Transverse colon (tissue), 4 donors: ENCODE measurements around the gene TMTC1. TPM values are rescaled to one million over a fixed set of nuclear protein-coding genes. Genes with fewer than 3 reads are reported as not detected.

Experiments
- DNase-seq: peaks from one replicate; pipeline ENCODE4 v3.0.0-alpha.2; 2019
- H3K27ac ChIP-seq, 4 donors: fragments of 200-600 bp; sonication (generic); 2 replicates each; pipeline ENCODE4 v1.5.1; 2016 to 2018; ENCODE audit warnings: inconsistent platforms in 4 of 4
- H3K27me3 ChIP-seq: fragments of 200-600 bp; sonication (generic); 2 replicates; pipeline ENCODE4 v1.5.1; 2017; ENCODE audit warnings: inconsistent platforms
- H3K36me3 ChIP-seq, 4 donors: fragments of 200-600 bp; sonication (generic); 2 replicates each; pipeline ENCODE4 v1.5.1; 2017 to 2019; ENCODE audit warnings: inconsistent platforms in 4 of 4
- H3K4me1 ChIP-seq, 4 donors: fragments of 200-600 bp; sonication (generic); 2 replicates each; pipeline ENCODE4 v1.5.1; 2017 to 2020; ENCODE audit warnings: inconsistent platforms in 4 of 4
- H3K4me3 ChIP-seq, 4 donors: fragments of 200-600 bp; sonication (generic); 1 replicate in 1 of 4; 2 replicates in 3 of 4; pipeline versions ENCODE4 v1.5.1 to v1.6.1; 2017 to 2019; ENCODE audit warnings: inconsistent platforms in 4 of 4
- H3K9me3 ChIP-seq, 2 donors: fragments of 200-600 bp; sonication (generic); 2 replicates each; pipeline ENCODE4 v1.5.1; 2017 to 2019; ENCODE audit warnings: inconsistent platforms in 2 of 2
- EP300 ChIP-seq: sonication (generic); formaldehyde crosslinking; IDR thresholded peaks from one replicate; pipeline ENCODE4 v1.6.1; 2017; ENCODE audit warnings: antibody characterized with exemption, low read depth
- POLR2A ChIP-seq: fragments of 450-650 bp; IDR thresholded peaks from one replicate; pipeline ENCODE4 v1.6.1; 2016; ENCODE audit warnings: antibody characterized with exemption, mild to moderate bottlenecking, moderate library complexity
- POLR2AphosphoS5 ChIP-seq, 3 donors: sonication (generic); formaldehyde crosslinking; IDR thresholded peaks; one replicate each; pipeline ENCODE4 v1.6.1; 2016; ENCODE audit warnings: antibody characterized with exemption in 3 of 3
- WGBS, 2 donors: methylation state at CpG; one replicate each; pipeline ENCODE4 v1.1.5; 2018; ENCODE audit warnings: low coverage in 1 of 2; 5-methylcytosine and 5-hydroxymethylcytosine counted together
- in situ Hi-C, 4 donors: fragments of 200-750 bp; cut with MboI; loops; one replicate each; pipeline versions ENCODE4 v1.15.0 to v1.15.1; 2017; ENCODE audit warnings: low sequenced_read_pairs in 3 of 4, low pct_ligation_motif_present in 1 of 4, low pct_unique_long_range_greater_than_20kb in 1 of 4
- intact Hi-C: fragments of 100-400 bp; cut with DNase I; formaldehyde crosslinking; loops from one replicate; pipeline ENCODE4 v1.15.1; 2023; ENCODE audit warnings: low total_unique reads
- total RNA-seq, 4 donors: library from RNA; depleted of rRNA; stranded (reverse); fragments of >200 nt; gene quantifications; one replicate each; pipeline ENCODE4 v1.1.0, GENCODE V29; 2016
- TF ChIP-seq, protein P1 (sequence below), 5 experiments: fragments of 200-600 bp in 3 of 5; fragments of 450-650 bp in 2 of 5; sonication (generic) in 3 of 5; IDR thresholded peaks; 1 replicate in 2 of 5; 2 replicates in 3 of 5; pipeline ENCODE4 v1.5.1; 2016 to 2017; ENCODE audit warnings: antibody characterized with exemption in 5 of 5, inconsistent platforms in 3 of 5, mild to moderate bottlenecking in 2 of 5, moderate library complexity in 1 of 5

TMTC1 gene
- total RNA-seq, 4 donors from 2014 or later = 10.2 to 26.9 (median 16.9) TPM

DNA sequence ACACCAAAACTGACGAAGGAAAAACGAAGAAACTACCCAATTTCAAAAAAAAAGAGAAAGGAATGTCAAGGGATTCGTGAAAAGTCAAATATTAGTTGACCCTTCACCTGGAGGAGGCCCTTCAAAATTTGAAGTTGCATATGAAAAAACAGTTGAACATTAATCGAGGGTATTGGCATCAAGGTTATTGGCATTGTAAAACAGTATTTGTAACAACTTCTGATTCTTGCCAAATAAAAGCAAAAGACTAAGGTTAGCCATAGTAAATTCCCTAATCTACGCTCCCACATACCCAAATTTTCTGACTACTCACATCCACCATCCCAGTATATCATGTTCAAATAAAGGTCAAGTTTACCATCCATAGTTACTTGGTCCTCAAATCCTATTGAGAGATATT is 118.6 kb downstream of the TMTC1 start:
- no peak for DNase-seq
- Histone ChIP-seq H3K27me3 (no peaks in the 10 kb centered on the region), H3K36me3 (no peaks in the 10 kb centered on the region), H3K27ac (no peak overlapping the region), H3K4me3 (no peak overlapping the region), H3K9me3 (no peaks in the 10 kb centered on the region), H3K4me1 (peaks cover 0 to 3% (median 0%) of the 10 kb centered on the region in 4 donors)
- intact Hi-C loops (no loop called here), in situ Hi-C loops (loop anchor here in 1 of 4 donors (25.0 kb wide), 1 partner anchor 97 kb away; no protein-coding TSS in a partner anchor)
- no peak for TF ChIP-seq EP300
- TF ChIP-seq POLR2A = no peak
- TF ChIP-seq, protein P1, sequence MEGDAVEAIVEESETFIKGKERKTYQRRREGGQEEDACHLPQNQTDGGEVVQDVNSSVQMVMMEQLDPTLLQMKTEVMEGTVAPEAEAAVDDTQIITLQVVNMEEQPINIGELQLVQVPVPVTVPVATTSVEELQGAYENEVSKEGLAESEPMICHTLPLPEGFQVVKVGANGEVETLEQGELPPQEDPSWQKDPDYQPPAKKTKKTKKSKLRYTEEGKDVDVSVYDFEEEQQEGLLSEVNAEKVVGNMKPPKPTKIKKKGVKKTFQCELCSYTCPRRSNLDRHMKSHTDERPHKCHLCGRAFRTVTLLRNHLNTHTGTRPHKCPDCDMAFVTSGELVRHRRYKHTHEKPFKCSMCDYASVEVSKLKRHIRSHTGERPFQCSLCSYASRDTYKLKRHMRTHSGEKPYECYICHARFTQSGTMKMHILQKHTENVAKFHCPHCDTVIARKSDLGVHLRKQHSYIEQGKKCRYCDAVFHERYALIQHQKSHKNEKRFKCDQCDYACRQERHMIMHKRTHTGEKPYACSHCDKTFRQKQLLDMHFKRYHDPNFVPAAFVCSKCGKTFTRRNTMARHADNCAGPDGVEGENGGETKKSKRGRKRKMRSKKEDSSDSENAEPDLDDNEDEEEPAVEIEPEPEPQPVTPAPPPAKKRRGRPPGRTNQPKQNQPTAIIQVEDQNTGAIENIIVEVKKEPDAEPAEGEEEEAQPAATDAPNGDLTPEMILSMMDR (IDR thresholded peaks at IDR 0.05) = no peak
- no peak for TF ChIP-seq POLR2AphosphoS5 (IDR thresholded peaks at IDR 0.05)
- 55 to 67% methylated on average over 5 of the region's 5 CpGs for WGBS, 2 donors

DNA sequence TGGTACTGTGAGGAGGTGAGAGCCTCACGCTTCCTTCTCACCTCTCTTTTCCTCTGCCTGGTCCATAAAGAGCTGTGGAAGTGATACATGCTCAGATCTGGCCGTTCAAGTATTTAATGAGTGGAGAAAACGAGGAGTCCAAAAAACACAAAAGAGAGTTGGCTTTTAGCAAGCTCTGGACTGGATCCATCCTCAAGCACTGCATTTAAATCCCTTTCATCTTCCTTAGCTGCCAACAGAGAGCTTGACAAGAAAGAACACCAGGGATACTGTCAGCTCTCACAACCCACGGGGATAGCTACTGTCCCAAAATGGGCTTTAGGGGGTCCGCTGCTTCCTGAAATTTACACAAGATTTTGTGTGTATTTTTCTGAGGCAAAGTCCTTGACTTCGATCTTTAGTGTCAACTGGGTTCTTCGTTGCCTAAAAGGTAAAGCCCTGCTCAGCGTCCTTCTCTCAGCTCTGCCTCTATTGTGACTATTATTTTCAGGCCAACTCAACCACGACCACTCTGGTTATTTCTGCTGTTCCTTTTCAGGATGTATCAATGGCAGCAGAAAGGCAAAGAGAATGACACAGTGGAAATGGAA is 120.9 kb downstream of the TMTC1 start:
- in situ Hi-C loops = loop anchor here in 1 of 4 donors (25.0 kb wide), 1 partner anchor 99 kb away; no protein-coding TSS in a partner anchor
- H3K27me3 ChIP-seq = no peaks in the 10 kb centered on the region
- H3K27ac ChIP-seq = no peak overlapping the region
- peaks cover 0 to 3% (median 0%) of the 10 kb centered on the region in 4 donors for H3K4me1 ChIP-seq
- TF ChIP-seq EP300 (no peak), POLR2AphosphoS5 (IDR thresholded peaks at IDR 0.05) (no peak), POLR2A (no peak)
- TF ChIP-seq, protein P1 (IDR thresholded peaks at IDR 0.05) = no peak
- WGBS, 2 donors = 50 to 63% methylated on average over 8 to 9 of the region's 9 CpGs
- H3K4me3 ChIP-seq = no peak overlapping the region
- intact Hi-C loops = loop anchor here (5.0 kb wide), 1 partner anchor 339 kb away; no protein-coding TSS in a partner anchor
- H3K36me3 ChIP-seq = no peaks in the 10 kb centered on the region
- no peaks in the 10 kb centered on the region for H3K9me3 ChIP-seq
- no peak for DNase-seq

GRCh38 chr12:29660847-29661246 is 122.9 kb downstream of the TMTC1 start:
- WGBS, 2 donors = 82 to 83% methylated on average over 6 of the region's 6 CpGs
- intact Hi-C loops = loop anchor here (5.0 kb wide), 1 partner anchor 341 kb away; no protein-coding TSS in a partner anchor

More at GRCh38 chr12:29660847-29661246, 122.9 kb downstream of the TMTC1 start:
- Histone ChIP-seq H3K27me3 (no peaks in the 10 kb centered on the region), H3K27ac (no peak overlapping the region), H3K9me3 (no peaks in the 10 kb centered on the region), H3K36me3 (no peaks in the 10 kb centered on the region), H3K4me1 (no peaks in the 10 kb centered on the region), H3K4me3 (no peak overlapping the region)
- DNase-seq = no peak
- no peak for TF ChIP-seq EP300
- no peak for TF ChIP-seq POLR2AphosphoS5 (IDR thresholded peaks at IDR 0.05)
- TF ChIP-seq, protein P1 (IDR thresholded peaks at IDR 0.05) = no peak
- no peak for TF ChIP-seq POLR2A
- in situ Hi-C loops = loop anchor here in 1 of 4 donors (25.0 kb wide), 1 partner anchor 101 kb away; no protein-coding TSS in a partner anchor
